HCT116 (cell line): Measurements from ENCODE around the gene GLI3. TPM values are rescaled to one million over a fixed set of nuclear protein-coding genes. Genes with fewer than 3 reads are reported as not detected.

Source experiments
- ATAC-seq: fragments of 200-7000 bp; cut with Tn5 transposase; 2 replicates; pipeline ENCODE4 v1.9.1; 2020; ENCODE audit warnings: mild to moderate bottlenecking, moderate library complexity
- BruUV-seq: library from RNA; stranded (reverse); fragments of 400-500 nt; replicated peaks from 2 replicates; lab custom pipeline; 2021; lab: Mats Ljungman, UMichigan
- CTCF ChIA-PET: fragments of 300-600 bp; sonication (Branson Sonifier 250); formaldehyde crosslinking; loops from one replicate; lab custom pipeline; 2021; ENCODE audit warnings: antibody characterized with exemption; lab: Charles Lee
- POLR2A ChIA-PET: fragments of 300-600, 350-600 bp; sonication (Branson Sonifier 250); formaldehyde crosslinking; loops from one replicate; lab custom pipeline; 2021; ENCODE audit warnings: antibody characterized with exemption; lab: Charles Lee
- RAD21 ChIA-PET, 2 experiments: fragments of 300-600 bp; sonication (Branson Sonifier 250); formaldehyde crosslinking; loops; one replicate each; lab custom pipeline; 2023; ENCODE audit warnings: low total read pairs in 2 of 2; ENCODE audit not compliant: uncharacterized antibody in 2 of 2, unreplicated experiment in 2 of 2, low non-redundant PET in 1 of 2; lab: Charles Lee
- DNase-seq: peaks from one replicate; pipeline ENCODE4 v3.0.0-alpha.2; 2010; ENCODE audit warnings: low read depth, low spot score
- H2AFZ ChIP-seq: fragments of 200-600 bp; shearing (Covaris generic), sonication (generic); 2 replicates; pipeline ENCODE4 v1.6.1; 2017; ENCODE audit warnings: low read depth, mixed run types, mixed read lengths, antibody characterized with exemption, low read length; ENCODE audit not compliant: poor library complexity, severe bottlenecking
- H3K27ac ChIP-seq: 2 replicates; pipeline ENCODE4 v1.5.1; 2012; ENCODE audit warnings: low read depth, low read length
- H3K27me3 ChIP-seq: fragments of 200-600 bp; sonication (generic); 2 replicates; pipeline ENCODE4 v1.6.1; 2016; ENCODE audit warnings: mixed run types, low read length, mixed read lengths; ENCODE audit not compliant: insufficient read depth
- H3K36me3 ChIP-seq, 2 experiments: fragments of 200-500 bp in 1 of 2; fragments of 200-600 bp in 1 of 2; sonication (Bioruptor generic) in 1 of 2; sonication (generic) in 1 of 2; 2 replicates each; pipeline versions ENCODE4 v1.5.1 to v1.6.1; 2014 to 2016; ENCODE audit warnings: low read length in 2 of 2, inconsistent platforms in 1 of 2, mixed read lengths in 1 of 2, mixed run types in 1 of 2; ENCODE audit not compliant: insufficient read depth in 2 of 2, control insufficient read depth in 1 of 2
- H3K4me1 ChIP-seq, 2 experiments: fragments of 200-600 bp in 1 of 2; sonication (generic) in 1 of 2; 2 replicates each; pipeline versions ENCODE4 v1.5.1 to v1.6.1; 2012 to 2017; ENCODE audit warnings: low read length in 2 of 2, inconsistent platforms in 1 of 2, mild to moderate bottlenecking in 1 of 2, mixed read lengths in 1 of 2, mixed run types in 1 of 2, moderate library complexity in 1 of 2; ENCODE audit not compliant: insufficient read depth in 2 of 2, control insufficient read depth in 1 of 2
- H3K4me2 ChIP-seq: fragments of 200-600 bp; sonication (generic); 2 replicates; pipeline ENCODE4 v1.6.1; 2017; ENCODE audit warnings: mixed run types, low read length, mixed read lengths
- H3K4me3 ChIP-seq, 2 experiments: fragments of 200-600 bp in 1 of 2; sonication (generic) in 1 of 2; replicated peaks in 1 of 2; 2 replicates each; pipeline ENCODE4 v1.5.1; 2011 to 2016; ENCODE audit warnings: low read length in 2 of 2, control low read depth in 1 of 2, low read depth in 1 of 2, mild to moderate bottlenecking in 1 of 2, mixed read lengths in 1 of 2, mixed run types in 1 of 2
- H3K79me2 ChIP-seq: fragments of 200-600 bp; sonication (generic); 2 replicates; pipeline ENCODE4 v1.6.1; 2017; ENCODE audit warnings: mild to moderate bottlenecking, mixed run types, low read length, moderate library complexity, mixed read lengths; ENCODE audit not compliant: insufficient read depth
- H3K9ac ChIP-seq: fragments of 200-600 bp; sonication (generic); 2 replicates; pipeline ENCODE4 v1.6.1; 2016; ENCODE audit warnings: low read length, mixed read lengths
- H3K9me2 ChIP-seq: fragments of 200-600 bp; sonication (generic), shearing (Covaris generic); 2 replicates; pipeline ENCODE4 v1.6.1; 2017; ENCODE audit warnings: mixed run types, mild to moderate bottlenecking, moderate library complexity; ENCODE audit not compliant: insufficient read depth
- H3K9me3 ChIP-seq, 2 experiments: fragments of 200-500 bp in 1 of 2; fragments of 200-600 bp in 1 of 2; sonication (Bioruptor generic) in 1 of 2; sonication (generic) in 1 of 2; 2 replicates each; pipeline ENCODE4 v1.6.1; 2014 to 2017; ENCODE audit warnings: low read length in 2 of 2, mixed read lengths in 2 of 2, inconsistent platforms in 1 of 2, low read depth in 1 of 2, mild to moderate bottlenecking in 1 of 2, mixed run types in 1 of 2, moderate library complexity in 1 of 2; ENCODE audit not compliant: control insufficient read depth in 1 of 2, insufficient read depth in 1 of 2
- H4K20me1 ChIP-seq: fragments of 200-600 bp; sonication (generic), shearing (Covaris generic); 2 replicates; pipeline ENCODE4 v1.6.1; 2017; ENCODE audit warnings: mixed run types, mild to moderate bottlenecking, moderate library complexity; ENCODE audit not compliant: insufficient read depth
- CBX3 ChIP-seq: IDR thresholded peaks from 2 replicates; pipeline ENCODE4 v1.6.1; 2012; ENCODE audit warnings: low read depth
- CTCF ChIP-seq, 3 experiments: fragments of 200-600 bp in 1 of 3; sonication (generic) in 1 of 3; IDR thresholded peaks in 2 of 3; conservative IDR thresholded peaks in 1 of 3; 2 replicates each; pipeline ENCODE4 v1.5.1; 2012 to 2017; ENCODE audit warnings: low read depth in 2 of 3, low read length in 2 of 3, antibody characterized with exemption in 1 of 3, borderline replicate concordance in 1 of 3, control low read depth in 1 of 3, mild to moderate bottlenecking in 1 of 3, mixed read lengths in 1 of 3, mixed run types in 1 of 3, moderate library complexity in 1 of 3; ENCODE audit not compliant: insufficient read depth in 1 of 3
- EGR1 ChIP-seq: IDR thresholded peaks from 2 replicates; pipeline ENCODE4 v1.6.1; 2012; ENCODE audit warnings: low read depth
- ELF1 ChIP-seq: IDR thresholded peaks from 2 replicates; pipeline ENCODE4 v1.6.1; 2012; ENCODE audit warnings: low read depth, borderline replicate concordance
- EZH2phosphoT487 ChIP-seq: fragments of 200-600 bp; IDR thresholded peaks from 2 replicates; pipeline ENCODE4 v1.6.1; 2018; ENCODE audit warnings: antibody characterized with exemption, borderline replicate concordance
- FOSL1 ChIP-seq: IDR thresholded peaks from 2 replicates; pipeline ENCODE4 v1.6.1; 2012; ENCODE audit warnings: low read depth
- POLR2AphosphoS5 ChIP-seq: IDR thresholded peaks from 2 replicates; pipeline ENCODE4 v1.6.1; 2011; ENCODE audit warnings: mild to moderate bottlenecking, low read depth, low read length, moderate library complexity
- RAD21 ChIP-seq: IDR thresholded peaks from 2 replicates; pipeline ENCODE4 v1.6.1; 2012; ENCODE audit warnings: low read depth, mild to moderate bottlenecking
- REST ChIP-seq: IDR thresholded peaks from 2 replicates; pipeline ENCODE4 v1.6.1; 2012; ENCODE audit warnings: low read depth
- SP1 ChIP-seq: IDR thresholded peaks from 2 replicates; pipeline ENCODE4 v1.6.1; 2012; ENCODE audit warnings: low read depth
- YY1 ChIP-seq: IDR thresholded peaks from 2 replicates; pipeline ENCODE4 v1.6.1; 2011; ENCODE audit warnings: low read length, low read depth, moderate library complexity, mild to moderate bottlenecking; ENCODE audit not compliant: insufficient replicate concordance; ENCODE audit errors: extremely low read depth
- ZFX ChIP-seq: fragments of 450-650 bp; IDR thresholded peaks from 2 replicates; pipeline ENCODE4 v1.6.1; 2017
- intact Hi-C: fragments of 100-400 bp; cut with micrococcal nuclease; formaldehyde crosslinking; loops from 2 replicates; pipeline ENCODE4 v1.10.0; 2022
- total RNA-seq: library from RNA; stranded (reverse); gene quantifications from one replicate; pipeline ENCODE4 v1.2.1, GENCODE V29; 2021; ENCODE audit not compliant: unreplicated experiment

Gene GLI3
- total RNA-seq, 1 experiment from 2014 or later, result 0.07 TPM

- Histone ChIP-seq H3K9ac (no peak overlapping the region), H3K27me3 (no peaks in the 10 kb centered on the region), H3K79me2 (no peaks in the 10 kb centered on the region), H3K4me3 (no peak overlapping the region), H3K9me3 (0 out of 4 replicates have a peak, but pooled peaks cover 0 to 2% of the 10 kb centered on the region in 2 experiments), H3K27ac (no peak overlapping the region), H2AFZ (no peak overlapping the region), H4K20me1 (no peaks in the 10 kb centered on the region), H3K9me2 (no peaks in the 10 kb centered on the region), H3K4me2 (no peak overlapping the region), H3K4me1 (no peaks in the 10 kb centered on the region), H3K36me3 (no peaks in the 10 kb centered on the region)
- DNase-seq, result no peak
- ChIA-PET CTCF (no interaction called here), POLR2A (no interaction called here), RAD21 (no interaction called here)
- ATAC-seq, result no peak
- intact Hi-C loops, result no loop called here
- no TSS peak for BruUV-seq
- TF ChIP-seq RAD21 (no peak), SP1 (no peak), CBX3 (no peak), FOSL1 (no peak)
Measured at GRCh38 chr7:41918597-41918996, 318.4 kb downstream of the GLI3 start.

GRCh38 chr7:41916450-41916927 lies 320.5 kb downstream of the GLI3 start:
- Histone ChIP-seq H3K4me1 (no peaks in the 10 kb centered on the region), H3K79me2 (no peaks in the 10 kb centered on the region), H3K4me2 (no peak overlapping the region), H2AFZ (no peak overlapping the region), H3K36me3 (no peaks in the 10 kb centered on the region), H4K20me1 (no peaks in the 10 kb centered on the region), H3K9me3 (0 out of 4 replicates have a peak, but pooled peaks cover 0 to 2% of the 10 kb centered on the region in 2 experiments), H3K27ac (no peak overlapping the region), H3K27me3 (no peaks in the 10 kb centered on the region), H3K9ac (no peak overlapping the region), H3K4me3 (no peak overlapping the region), H3K9me2 (no peaks in the 10 kb centered on the region)
- no TSS peak for BruUV-seq
- TF ChIP-seq EZH2phosphoT487 (no peak), REST (no peak), CTCF (IDR thresholded peaks at IDR 0.05 in 2 of 3, conservative IDR thresholded peaks at IDR 0.05 in 1 of 3; ENCODE audit: borderline replicate concordance in 1 of 3, insufficient read depth in 1 of 3, low read depth in 2 of 3, low read length in 2 of 3) (no peak), ZFX (no peak), ELF1 (no peak), FOSL1 (no peak), YY1 (no peak), POLR2AphosphoS5 (no peak), SP1 (no peak), CBX3 (no peak), EGR1 (no peak)
- DNase-seq, result no peak
- ChIA-PET RAD21 (no interaction called here), CTCF (interaction anchor here (1.6 kb wide), 1 partner anchor 24 kb away, joined by 5 read pairs; no protein-coding TSS in a partner anchor), POLR2A (no interaction called here)
- ATAC-seq, result no peak
- intact Hi-C loops, result no loop called here
